Suprapubic skin (tissue), 4 donors: ENCODE measurements around the gene RNLS. TPM values are rescaled to one million over a fixed set of nuclear protein-coding genes. Genes with fewer than 3 reads are reported as not detected.
"Not testable (repeated sequence)": the region's sequence is repeated elsewhere in the genome, so short reads cannot be mapped to it uniquely, and the experiment has no call there.

Source experiments
- DNase-seq, 2 donors: peaks; one replicate each; pipeline ENCODE4 v3.0.0-alpha.2; 2019; ENCODE audit warnings: low spot score in 2 of 2
- H3K27ac ChIP-seq: fragments of 200-600 bp; sonication (generic); one replicate; pipeline ENCODE4 v1.5.1; 2019
- H3K27me3 ChIP-seq: fragments of 200-600 bp; sonication (generic); one replicate; pipeline ENCODE4 v1.5.1; 2019
- H3K36me3 ChIP-seq: fragments of 200-600 bp; sonication (generic); one replicate; pipeline ENCODE4 v1.5.1; 2019
- H3K4me1 ChIP-seq: fragments of 200-600 bp; sonication (generic); one replicate; pipeline ENCODE4 v1.5.1; 2019
- H3K4me3 ChIP-seq: fragments of 200-600 bp; sonication (generic); one replicate; pipeline ENCODE4 v1.5.1; 2019; ENCODE audit warnings: mild to moderate bottlenecking
- H3K9me3 ChIP-seq: fragments of 200-600 bp; sonication (generic); one replicate; pipeline ENCODE4 v1.5.1; 2019
- CTCF ChIP-seq, 2 donors: fragments of 200-600 bp in 1 of 2; fragments of 450-650 bp in 1 of 2; sonication (generic) in 1 of 2; IDR thresholded peaks; one replicate each; pipeline ENCODE4 v1.5.1; 2016 to 2019; ENCODE audit warnings: antibody characterized with exemption in 2 of 2, mild to moderate bottlenecking in 1 of 2, moderate library complexity in 1 of 2
- EP300 ChIP-seq: sonication (generic); formaldehyde crosslinking; IDR thresholded peaks from one replicate; pipeline ENCODE4 v1.6.1; 2017; ENCODE audit warnings: antibody characterized with exemption
- POLR2A ChIP-seq, 2 donors: fragments of 450-650 bp; IDR thresholded peaks; one replicate each; pipeline ENCODE4 v1.6.1; 2017; ENCODE audit warnings: antibody characterized with exemption in 2 of 2, mild to moderate bottlenecking in 2 of 2, moderate library complexity in 2 of 2
- POLR2AphosphoS5 ChIP-seq, 3 donors: sonication (generic); formaldehyde crosslinking; IDR thresholded peaks; one replicate each; pipeline ENCODE4 v1.6.1; 2017; ENCODE audit warnings: antibody characterized with exemption in 3 of 3
- WGBS: methylation state at CpG from one replicate; pipeline ENCODE4 v1.1.5; 2018; 5-methylcytosine and 5-hydroxymethylcytosine counted together
- total RNA-seq, 4 donors: library from RNA; depleted of rRNA; stranded (reverse); fragments of >200 nt; gene quantifications; one replicate each; pipeline ENCODE4 v1.1.0, GENCODE V29; 2016

RNLS gene
- total RNA-seq, 4 donors from 2014 or later, result 9.8 to 23.7 (median 19.2) TPM

GRCh38 chr10:88372051-88372715 lies 210.9 kb downstream of the RNLS start:
- Histone ChIP-seq H3K4me3 (no peak overlapping the region), H3K9me3 (no peaks in the 10 kb centered on the region), H3K27ac (no peak overlapping the region), H3K36me3 (no peaks in the 10 kb centered on the region), H3K27me3 (no peaks in the 10 kb centered on the region), H3K4me1 (no peaks in the 10 kb centered on the region)
- WGBS, result 79% methylated on average over 8 of the region's 8 CpGs
- no peak for DNase-seq
- TF ChIP-seq EP300, result no peak
- TF ChIP-seq POLR2AphosphoS5 (IDR thresholded peaks at IDR 0.05), result no peak
- no peak for TF ChIP-seq CTCF (IDR thresholded peaks at IDR 0.05)
- TF ChIP-seq POLR2A (IDR thresholded peaks at IDR 0.05), result no peak

- Histone ChIP-seq H3K36me3 (no peaks in the 10 kb centered on the region), H3K27me3 (no peaks in the 10 kb centered on the region), H3K9me3 (no peaks in the 10 kb centered on the region), H3K27ac (no peak overlapping the region), H3K4me3 (no peak overlapping the region), H3K4me1 (no peaks in the 10 kb centered on the region)
- TF ChIP-seq POLR2A (IDR thresholded peaks at IDR 0.05) (no peak), EP300 (no peak), POLR2AphosphoS5 (IDR thresholded peaks at IDR 0.05) (no peak), CTCF (IDR thresholded peaks at IDR 0.05) (no peak)
- DNase-seq, result no peak
- 86% methylated on average over 2 of the region's 2 CpGs for WGBS
Observed at GRCh38 chr10:88370713-88371112, 212.4 kb downstream of the RNLS start.

GRCh38 chr10:88366772-88367171 lies 216.3 kb downstream of the RNLS start:
- no peak for DNase-seq
- no peak overlapping the region for H3K4me3 ChIP-seq
- TF ChIP-seq POLR2A (IDR thresholded peaks at IDR 0.05) (no peak), EP300 (no peak), CTCF (IDR thresholded peaks at IDR 0.05) (no peak), POLR2AphosphoS5 (IDR thresholded peaks at IDR 0.05) (no peak)
- WGBS, result 98% methylated on average over 2 of the region's 2 CpGs
- H3K4me1 ChIP-seq, result no peaks in the 10 kb centered on the region
- H3K27me3 ChIP-seq, result no peaks in the 10 kb centered on the region
- no peaks in the 10 kb centered on the region for H3K9me3 ChIP-seq
- H3K27ac ChIP-seq, result no peak overlapping the region
- no peaks in the 10 kb centered on the region for H3K36me3 ChIP-seq

GRCh38 chr10:88361995-88362807 lies 220.9 kb downstream of the RNLS start:
- Histone ChIP-seq H3K4me3 (no peak overlapping the region), H3K36me3 (no peaks in the 10 kb centered on the region), H3K27me3 (no peaks in the 10 kb centered on the region), H3K27ac (no peak overlapping the region), H3K9me3 (no peaks in the 10 kb centered on the region), H3K4me1 (no peaks in the 10 kb centered on the region)
- WGBS, result 87% methylated on average over 7 of the region's 7 CpGs
- no peak for DNase-seq
- TF ChIP-seq CTCF (IDR thresholded peaks at IDR 0.05), result no peak
- no peak for TF ChIP-seq POLR2A (IDR thresholded peaks at IDR 0.05)
- TF ChIP-seq POLR2AphosphoS5 (IDR thresholded peaks at IDR 0.05), result no peak
- TF ChIP-seq EP300, result no peak

- WGBS, result 76% methylated on average over 2 of the region's 2 CpGs
- H3K4me1 ChIP-seq, result no peaks in the 10 kb centered on the region
- no peak for DNase-seq
- no peak overlapping the region for H3K27ac ChIP-seq
- no peak for TF ChIP-seq EP300
- TF ChIP-seq POLR2A (IDR thresholded peaks at IDR 0.05), result no peak
- no peak for TF ChIP-seq POLR2AphosphoS5 (IDR thresholded peaks at IDR 0.05)
- TF ChIP-seq CTCF (IDR thresholded peaks at IDR 0.05), result no peak
- H3K27me3 ChIP-seq, result no peaks in the 10 kb centered on the region
- H3K36me3 ChIP-seq, result no peaks in the 10 kb centered on the region
- H3K9me3 ChIP-seq, result no peaks in the 10 kb centered on the region
- no peak overlapping the region for H3K4me3 ChIP-seq
Observed at GRCh38 chr10:88361494-88361893, 221.6 kb downstream of the RNLS start.

GRCh38 chr10:88355750-88356149 lies 227.4 kb downstream of the RNLS start:
- not testable (repeated sequence) for H3K27me3 ChIP-seq, H3K9me3 ChIP-seq, H3K36me3 ChIP-seq, H3K4me3 ChIP-seq, H3K27ac ChIP-seq, DNase-seq, H3K4me1 ChIP-seq
- WGBS, result 96% methylated on average over 7 of the region's 12 CpGs
